Body of pancreas (tissue), 4 donors: ENCODE results near the gene FGD5.

Experiments
- POLR2A ChIP-seq, 3 donors: fragments of 450-650 bp; IDR thresholded peaks; one replicate each; pipeline ENCODE4 v1.6.1; 2016; ENCODE audit warnings: antibody characterized with exemption in 3 of 3, mild to moderate bottlenecking in 2 of 3
- TF ChIP-seq, protein P1 (sequence below), 7 experiments: fragments of 450-650 bp in 4 of 7; fragments of 200-600 bp in 3 of 7; sonication (generic) in 3 of 7; IDR thresholded peaks; one replicate each; pipeline ENCODE4 v1.5.1; 2016 to 2019; ENCODE audit warnings: antibody characterized with exemption in 7 of 7

DNA sequence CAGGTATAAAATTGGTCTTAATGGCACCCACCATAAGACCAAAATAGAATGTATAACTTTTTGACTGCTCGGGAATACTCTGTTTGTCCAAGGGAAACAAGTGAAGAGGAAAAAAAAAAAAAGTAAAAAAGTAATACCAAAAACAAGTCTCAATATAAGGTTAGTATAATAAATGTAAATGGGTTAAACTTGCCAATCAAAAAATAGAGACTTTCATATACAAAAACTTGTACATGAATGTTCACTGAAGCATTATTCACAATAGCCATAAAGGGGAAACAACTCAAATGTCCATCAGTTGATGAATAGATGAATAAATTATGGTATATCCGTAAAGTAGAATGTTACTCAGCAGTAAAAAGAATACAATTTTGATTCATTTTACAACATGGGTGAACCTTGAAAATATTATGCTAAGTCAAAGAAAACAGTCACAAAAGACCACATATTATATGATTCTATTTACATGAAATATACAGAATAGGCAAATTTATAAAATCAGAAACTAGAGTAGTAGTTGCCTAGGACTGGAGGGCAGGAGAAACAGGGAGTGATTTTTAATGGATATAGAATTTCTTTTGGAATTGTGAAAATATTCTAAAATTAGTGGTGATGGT lies 39.6 kb upstream of the FGD5 start:
- TF ChIP-seq, protein P1, sequence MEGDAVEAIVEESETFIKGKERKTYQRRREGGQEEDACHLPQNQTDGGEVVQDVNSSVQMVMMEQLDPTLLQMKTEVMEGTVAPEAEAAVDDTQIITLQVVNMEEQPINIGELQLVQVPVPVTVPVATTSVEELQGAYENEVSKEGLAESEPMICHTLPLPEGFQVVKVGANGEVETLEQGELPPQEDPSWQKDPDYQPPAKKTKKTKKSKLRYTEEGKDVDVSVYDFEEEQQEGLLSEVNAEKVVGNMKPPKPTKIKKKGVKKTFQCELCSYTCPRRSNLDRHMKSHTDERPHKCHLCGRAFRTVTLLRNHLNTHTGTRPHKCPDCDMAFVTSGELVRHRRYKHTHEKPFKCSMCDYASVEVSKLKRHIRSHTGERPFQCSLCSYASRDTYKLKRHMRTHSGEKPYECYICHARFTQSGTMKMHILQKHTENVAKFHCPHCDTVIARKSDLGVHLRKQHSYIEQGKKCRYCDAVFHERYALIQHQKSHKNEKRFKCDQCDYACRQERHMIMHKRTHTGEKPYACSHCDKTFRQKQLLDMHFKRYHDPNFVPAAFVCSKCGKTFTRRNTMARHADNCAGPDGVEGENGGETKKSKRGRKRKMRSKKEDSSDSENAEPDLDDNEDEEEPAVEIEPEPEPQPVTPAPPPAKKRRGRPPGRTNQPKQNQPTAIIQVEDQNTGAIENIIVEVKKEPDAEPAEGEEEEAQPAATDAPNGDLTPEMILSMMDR (IDR thresholded peaks at IDR 0.05) = no peak
- TF ChIP-seq POLR2A (IDR thresholded peaks at IDR 0.05) = no peak
